ENCODE data around the gene ARHGAP26.

ARHGAP26 gene

DNA sequence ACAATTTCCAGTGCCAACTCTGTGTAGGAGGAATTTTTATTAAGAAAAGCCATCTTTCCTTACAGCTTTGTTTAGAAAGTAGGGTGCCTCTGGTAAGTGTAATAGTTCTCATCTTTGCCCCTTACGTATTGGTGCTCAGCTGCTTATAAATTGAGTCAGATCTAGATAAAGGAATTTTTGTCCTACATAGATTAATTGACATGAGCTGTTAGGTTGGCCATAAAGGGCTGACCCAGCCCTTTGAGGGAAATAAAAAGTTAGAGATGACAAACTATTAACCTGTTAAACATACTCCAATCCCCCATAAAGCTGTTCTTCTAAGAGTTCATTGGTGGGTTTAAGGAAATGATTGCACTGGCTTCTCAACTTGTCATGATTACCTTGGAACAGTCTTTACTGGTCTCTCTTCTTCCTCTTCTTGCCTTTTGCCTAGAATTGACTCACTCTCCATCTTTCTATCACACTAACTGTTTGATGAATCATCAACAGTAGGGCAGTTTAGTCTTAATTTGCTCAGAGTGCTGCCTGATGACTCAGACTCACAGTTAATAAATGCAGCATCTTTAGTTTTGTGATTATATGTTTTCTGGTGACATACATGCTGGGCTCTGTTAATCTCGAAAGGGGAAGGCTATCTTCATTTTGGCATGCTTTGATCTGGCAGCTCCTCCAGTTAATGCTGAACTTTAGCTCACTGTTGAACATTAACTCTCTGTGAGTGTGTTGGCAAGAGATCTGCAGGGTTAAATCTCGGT, 51.7 kb downstream of the ARHGAP26 start:
- Histone ChIP-seq H3K27me3 (ENCODE audit: insufficient read depth, insufficient read length) (no peaks in the 10 kb centered on the region), H3K4me1 (ENCODE audit: insufficient read depth, insufficient read length) (peaks cover 2% of the 10 kb centered on the region), H3K4me3 (ENCODE audit: insufficient read length, low read depth) (no peak overlapping the region), H3K9me3 (ENCODE audit: insufficient read depth, low read length) (no peaks in the 10 kb centered on the region), H3K36me3 (ENCODE audit: insufficient read depth, insufficient read length, low read length) (no peaks in the 10 kb centered on the region), H3K9ac (ENCODE audit: insufficient read length, low read depth) (no peak overlapping the region)
- TF ChIP-seq YY1 (IDR thresholded peaks at IDR 0.05; ENCODE audit: insufficient read depth, insufficient read length) (no peak), ZNF274 (IDR thresholded peaks at IDR 0.05; ENCODE audit: low read depth, low read length) (no peak)
- no peak for DNase-seq (ENCODE audit: low read depth, low spot score)

DNA sequence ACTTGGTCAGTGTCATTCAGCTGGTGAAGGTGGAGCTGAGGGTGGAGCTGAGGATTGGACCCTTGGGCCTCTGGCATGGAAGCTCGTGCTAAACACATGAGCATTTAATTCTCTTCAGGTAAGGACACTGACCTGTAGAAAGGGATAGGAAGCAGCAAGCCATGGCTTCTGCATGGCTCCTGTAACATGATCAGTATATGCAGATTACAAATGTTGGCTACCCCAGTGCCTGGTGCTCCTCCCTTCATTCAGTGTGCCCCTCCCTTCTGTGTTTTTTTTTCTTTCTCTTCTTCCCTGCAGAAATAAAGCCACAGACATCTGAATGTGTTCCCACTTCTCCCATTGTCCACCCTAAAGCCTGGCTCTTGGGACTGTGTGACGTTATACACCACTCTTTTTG, 52.9 kb downstream of the ARHGAP26 start:
- no peak overlapping the region for H3K4me3 ChIP-seq (ENCODE audit: insufficient read length, low read depth)
- TF ChIP-seq YY1 (IDR thresholded peaks at IDR 0.05; ENCODE audit: insufficient read depth, insufficient read length): no peak
- no peak for TF ChIP-seq ZNF274 (IDR thresholded peaks at IDR 0.05; ENCODE audit: low read depth, low read length)
- no peak for TF ChIP-seq SUZ12 (IDR thresholded peaks at IDR 0.05; ENCODE audit: extremely low read depth, insufficient read depth, insufficient read length)

DNA sequence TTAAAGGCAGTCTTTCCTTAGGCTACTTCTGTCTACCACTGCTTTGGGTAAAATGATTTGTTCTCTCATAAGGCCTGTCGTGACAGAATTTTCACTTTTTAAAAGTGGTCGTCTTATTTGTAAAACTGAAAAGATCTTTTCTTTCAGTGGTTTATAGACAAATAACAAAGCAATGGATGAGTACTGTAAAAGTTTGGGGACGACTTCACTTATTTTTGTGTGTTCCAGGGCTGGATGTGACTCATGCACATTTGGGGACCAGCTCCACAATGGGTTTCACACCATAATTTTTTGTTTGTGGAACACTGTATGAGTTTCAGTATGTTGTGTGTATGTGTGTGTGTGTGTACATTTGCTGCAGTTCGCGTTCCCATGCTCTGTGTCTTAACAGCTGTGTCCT, 53.6 kb downstream of the ARHGAP26 start:
- Histone ChIP-seq H3K9ac (ENCODE audit: insufficient read length, low read depth) (no peak overlapping the region), H3K4me1 (ENCODE audit: insufficient read depth, insufficient read length) (peaks cover 3% of the 10 kb centered on the region), H3K36me3 (ENCODE audit: insufficient read depth, insufficient read length, low read length) (no peaks in the 10 kb centered on the region), H3K27me3 (ENCODE audit: insufficient read depth, insufficient read length) (no peaks in the 10 kb centered on the region), H3K4me3 (ENCODE audit: insufficient read length, low read depth) (no peak overlapping the region), H3K9me3 (ENCODE audit: insufficient read depth, low read length) (no peaks in the 10 kb centered on the region)
- no peak for TF ChIP-seq SUZ12 (IDR thresholded peaks at IDR 0.05; ENCODE audit: extremely low read depth, insufficient read depth, insufficient read length)
- TF ChIP-seq YY1 (IDR thresholded peaks at IDR 0.05; ENCODE audit: insufficient read depth, insufficient read length): no peak
- TF ChIP-seq ZNF274 (IDR thresholded peaks at IDR 0.05; ENCODE audit: low read depth, low read length): no peak
- DNase-seq (ENCODE audit: low read depth, low spot score): no peak

More for the DNA sequence above, 52.9 kb downstream of the ARHGAP26 start:
- DNase-seq (ENCODE audit: low read depth, low spot score): no peak
- Histone ChIP-seq H3K27me3 (ENCODE audit: insufficient read depth, insufficient read length) (no peaks in the 10 kb centered on the region), H3K36me3 (ENCODE audit: insufficient read depth, insufficient read length, low read length) (no peaks in the 10 kb centered on the region), H3K9ac (ENCODE audit: insufficient read length, low read depth) (no peak overlapping the region), H3K4me1 (ENCODE audit: insufficient read depth, insufficient read length) (peaks cover 2% of the 10 kb centered on the region), H3K9me3 (ENCODE audit: insufficient read depth, low read length) (no peaks in the 10 kb centered on the region)

DNA sequence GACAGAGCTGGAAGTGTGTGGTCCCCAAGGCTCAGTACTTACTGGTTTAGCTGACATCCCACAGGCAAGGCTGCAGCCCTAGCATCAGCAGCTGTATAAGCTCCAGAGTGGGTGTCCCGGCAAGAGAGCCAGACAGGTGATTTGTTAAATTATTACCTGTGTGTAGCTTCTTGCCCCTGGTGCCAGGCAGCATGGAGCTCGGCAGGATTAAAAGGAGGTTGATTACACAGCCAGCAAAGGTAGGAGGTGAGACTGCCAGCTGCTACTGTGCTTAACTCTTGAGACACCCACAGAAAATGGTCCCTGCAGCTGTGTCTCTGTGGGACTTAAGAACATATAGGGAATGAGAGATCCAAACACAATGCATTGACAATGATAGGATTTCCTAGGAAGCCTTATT, 54.2 kb downstream of the ARHGAP26 start:
- H3K9me3 ChIP-seq (ENCODE audit: insufficient read depth, low read length): no peaks in the 10 kb centered on the region
- H3K4me1 ChIP-seq (ENCODE audit: insufficient read depth, insufficient read length): peaks cover 2% of the 10 kb centered on the region
- H3K4me3 ChIP-seq (ENCODE audit: insufficient read length, low read depth): no peak overlapping the region
- TF ChIP-seq SUZ12 (IDR thresholded peaks at IDR 0.05; ENCODE audit: extremely low read depth, insufficient read depth, insufficient read length) (no peak), YY1 (IDR thresholded peaks at IDR 0.05; ENCODE audit: insufficient read depth, insufficient read length) (no peak), ZNF274 (IDR thresholded peaks at IDR 0.05; ENCODE audit: low read depth, low read length) (no peak)
- no peak overlapping the region for H3K9ac ChIP-seq (ENCODE audit: insufficient read length, low read depth)
- no peaks in the 10 kb centered on the region for H3K36me3 ChIP-seq (ENCODE audit: insufficient read depth, insufficient read length, low read length)
- H3K27me3 ChIP-seq (ENCODE audit: insufficient read depth, insufficient read length): no peaks in the 10 kb centered on the region
- DNase-seq (ENCODE audit: low read depth, low spot score): no peak

DNA sequence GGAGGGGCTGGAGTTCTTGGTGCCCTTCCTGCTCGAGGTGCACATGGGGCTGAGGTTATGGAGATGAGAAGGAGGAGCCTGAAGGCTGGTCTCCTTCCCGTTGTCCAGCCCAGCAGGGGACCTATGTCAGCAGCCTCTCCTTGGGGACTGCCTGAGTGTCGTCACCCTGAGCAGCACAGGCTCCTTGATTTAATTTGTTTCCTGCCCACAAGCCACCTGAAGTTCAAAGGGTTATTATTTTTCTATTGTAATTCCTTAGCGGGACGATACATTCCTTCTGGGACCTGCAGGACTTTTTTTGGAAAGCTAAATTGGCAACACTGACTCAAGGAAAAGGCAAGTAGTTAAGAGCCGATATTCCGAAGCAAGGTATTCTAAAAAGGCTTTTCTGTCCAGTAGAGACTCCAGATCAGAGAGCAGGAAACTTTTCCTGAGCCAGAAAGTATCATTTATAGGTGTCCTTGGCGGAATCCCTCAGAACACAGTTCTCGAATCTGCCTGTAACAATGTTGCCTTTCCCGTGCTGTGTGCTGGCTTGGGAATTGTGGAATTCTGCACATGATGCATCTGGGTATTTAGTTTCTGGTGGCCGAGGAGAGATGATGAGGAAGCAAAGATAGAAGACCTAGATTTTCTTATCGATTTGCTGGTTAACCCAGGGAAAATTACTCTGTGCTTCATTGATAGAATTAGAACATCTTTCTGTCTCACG, 55.4 kb downstream of the ARHGAP26 start:
- Histone ChIP-seq H3K9me3 (ENCODE audit: insufficient read depth, low read length) (no peaks in the 10 kb centered on the region), H3K27me3 (ENCODE audit: insufficient read depth, insufficient read length) (no peaks in the 10 kb centered on the region), H3K36me3 (ENCODE audit: insufficient read depth, insufficient read length, low read length) (no peaks in the 10 kb centered on the region), H3K9ac (ENCODE audit: insufficient read length, low read depth) (no peak overlapping the region), H3K4me3 (ENCODE audit: insufficient read length, low read depth) (no peak overlapping the region), H3K4me1 (ENCODE audit: insufficient read depth, insufficient read length) (peaks cover 2% of the 10 kb centered on the region)
- no peak for DNase-seq (ENCODE audit: low read depth, low spot score)
- TF ChIP-seq ZNF274 (IDR thresholded peaks at IDR 0.05; ENCODE audit: low read depth, low read length) (no peak), SUZ12 (IDR thresholded peaks at IDR 0.05; ENCODE audit: extremely low read depth, insufficient read depth, insufficient read length) (no peak), YY1 (IDR thresholded peaks at IDR 0.05; ENCODE audit: insufficient read depth, insufficient read length) (no peak)

DNA sequence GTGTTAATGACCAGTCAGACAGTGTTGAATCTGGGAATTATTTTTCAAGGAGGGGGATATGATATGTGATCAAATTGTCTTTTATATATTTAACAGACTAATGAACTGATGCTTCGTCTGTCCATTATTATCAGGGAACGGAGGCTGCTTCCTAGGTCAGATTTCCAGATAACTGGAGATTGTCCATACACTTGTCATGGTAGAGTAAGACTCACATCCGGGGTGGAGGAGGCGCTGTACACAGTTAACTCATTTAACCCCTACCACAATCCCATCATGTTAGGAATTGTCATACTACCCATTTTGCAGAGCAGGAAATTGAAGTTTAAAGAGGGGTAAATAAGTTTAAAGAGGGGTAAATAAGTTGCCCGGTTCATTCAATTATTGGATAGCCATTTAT, 55.9 kb downstream of the ARHGAP26 start:
- Histone ChIP-seq H3K4me1 (ENCODE audit: insufficient read depth, insufficient read length) (peaks cover 2% of the 10 kb centered on the region), H3K4me3 (ENCODE audit: insufficient read length, low read depth) (no peak overlapping the region), H3K9me3 (ENCODE audit: insufficient read depth, low read length) (no peaks in the 10 kb centered on the region), H3K27me3 (ENCODE audit: insufficient read depth, insufficient read length) (no peaks in the 10 kb centered on the region), H3K9ac (ENCODE audit: insufficient read length, low read depth) (no peak overlapping the region), H3K36me3 (ENCODE audit: insufficient read depth, insufficient read length, low read length) (no peaks in the 10 kb centered on the region)
- DNase-seq (ENCODE audit: low read depth, low spot score): no peak
- no peak for TF ChIP-seq YY1 (IDR thresholded peaks at IDR 0.05; ENCODE audit: insufficient read depth, insufficient read length)
- no peak for TF ChIP-seq SUZ12 (IDR thresholded peaks at IDR 0.05; ENCODE audit: extremely low read depth, insufficient read depth, insufficient read length)
- TF ChIP-seq ZNF274 (IDR thresholded peaks at IDR 0.05; ENCODE audit: low read depth, low read length): no peak

DNA sequence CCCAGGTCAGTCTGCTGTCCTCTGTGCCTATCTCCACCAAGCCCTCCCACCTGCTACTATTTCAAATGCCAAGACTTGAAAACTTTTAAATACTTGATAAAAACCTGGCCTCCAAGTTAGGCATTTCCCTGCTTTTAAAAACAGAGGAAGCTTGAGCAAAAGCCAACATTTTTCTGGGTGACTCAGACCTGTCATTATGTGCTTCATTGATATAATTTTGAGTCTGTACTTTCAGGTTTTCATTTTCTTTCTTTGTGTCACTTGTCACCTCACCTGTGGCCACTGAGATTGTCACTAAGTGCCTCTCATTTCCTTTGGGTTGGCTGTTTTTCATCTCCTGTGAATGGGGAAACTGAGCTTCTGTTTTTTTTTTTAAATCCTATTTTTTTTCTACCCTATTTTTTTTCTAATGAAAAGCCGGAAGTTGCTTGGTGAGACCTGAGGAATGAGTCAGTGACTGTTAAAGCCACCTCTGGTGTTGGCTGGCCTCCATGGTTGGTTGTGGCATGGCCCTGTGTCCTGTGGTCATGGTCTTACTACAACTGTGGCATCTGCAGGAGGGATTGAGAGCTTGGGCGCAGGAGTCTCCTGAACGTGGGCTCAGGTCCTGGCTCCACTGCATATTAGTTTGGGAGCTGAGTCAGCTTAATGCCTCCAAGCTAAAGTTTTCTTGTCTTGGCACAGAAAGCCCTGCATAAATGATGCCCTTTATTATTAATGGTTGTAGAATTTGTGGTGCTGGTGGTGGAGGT, 56.7 kb downstream of the ARHGAP26 start:
- Histone ChIP-seq H3K36me3 (ENCODE audit: insufficient read depth, insufficient read length, low read length) (no peaks in the 10 kb centered on the region), H3K9ac (ENCODE audit: insufficient read length, low read depth) (no peak overlapping the region), H3K9me3 (ENCODE audit: insufficient read depth, low read length) (no peaks in the 10 kb centered on the region), H3K4me1 (ENCODE audit: insufficient read depth, insufficient read length) (peaks cover 2% of the 10 kb centered on the region), H3K27me3 (ENCODE audit: insufficient read depth, insufficient read length) (no peaks in the 10 kb centered on the region), H3K4me3 (ENCODE audit: insufficient read length, low read depth) (no peak overlapping the region)
- DNase-seq (ENCODE audit: low read depth, low spot score): no peak
- no peak for TF ChIP-seq YY1 (IDR thresholded peaks at IDR 0.05; ENCODE audit: insufficient read depth, insufficient read length)

Data from NT2/D1 (cell line).